ENCODE data around the gene WDR43. TPM values are rescaled to one million over a fixed set of nuclear protein-coding genes. Genes with fewer than 3 reads are reported as not detected.
A peak's percentile ranks its signal among the peaks of the same experiment; 100 is the strongest.

Gene WDR43
- total RNA-seq, 2 experiments from 2014 or later: 62.4 to 73.2 TPM

DNA sequence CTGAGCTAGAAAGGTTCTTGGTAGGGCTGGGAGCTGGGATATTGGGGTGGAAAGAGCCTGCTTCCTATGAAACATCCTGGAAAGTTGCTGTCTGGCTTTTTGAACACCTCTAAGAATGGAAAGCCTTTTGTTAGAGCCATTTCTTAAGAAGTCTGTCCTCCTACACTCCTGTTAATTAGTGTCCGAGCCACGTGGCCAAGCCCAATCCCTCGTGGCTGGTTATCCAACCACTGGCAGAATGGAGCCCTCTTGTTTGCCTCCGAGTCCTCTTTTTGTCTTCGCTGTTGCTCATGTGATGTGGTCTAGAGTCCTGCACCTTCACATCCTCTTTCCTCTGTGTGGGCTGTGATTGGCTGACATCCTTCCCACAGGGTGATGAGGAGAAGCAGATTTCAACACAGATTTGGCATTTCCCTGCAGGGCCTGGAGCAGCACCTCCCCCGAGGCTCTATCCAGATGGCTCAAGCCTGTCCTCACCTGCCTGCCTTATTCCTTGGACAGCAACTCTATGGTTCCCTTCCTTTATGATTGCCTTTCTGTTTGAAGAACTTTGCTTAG, 78.4 kb downstream of the WDR43 start:
- peak in 4 of 14 experiments; percentile 6 to 42 (median 28) for DNase-seq
- POLR2A ChIA-PET: interaction anchor here (0.5 kb wide), 1 partner anchor 74 kb away, joined by 3 read pairs; no protein-coding TSS in a partner anchor
- H3K4me3 ChIP-seq (ENCODE audit: low read length): no peak overlapping the region
- H3K27me3 ChIP-seq (ENCODE audit: control insufficient read depth in 1 of 2, insufficient read depth in 2 of 2, low read length in 2 of 2): no peaks in the 10 kb centered on the region
- H3K4me1 ChIP-seq (ENCODE audit: insufficient read depth, low read length): peaks cover 8% of the 10 kb centered on the region
- no peaks in the 10 kb centered on the region for H3K36me3 Mint-ChIP-seq (ENCODE audit: low read depth)
- no peak overlapping the region for H3K4me3 Mint-ChIP-seq
- CTCF ChIA-PET: no interaction called here
- peaks cover 8% of the 10 kb centered on the region for H3K4me1 Mint-ChIP-seq (ENCODE audit: low read depth)
- no peaks in the 10 kb centered on the region for H3K9me3 ChIP-seq (ENCODE audit: control insufficient read depth in 1 of 2, insufficient read depth in 1 of 2, low read length in 2 of 2)
- no peaks in the 10 kb centered on the region for H3K36me3 ChIP-seq (ENCODE audit: insufficient read depth, low read length)
- peak; percentile 34 for ATAC-seq (ENCODE audit: poor library complexity)
- H3K9me3 Mint-ChIP-seq: no peaks in the 10 kb centered on the region
- intact Hi-C loops (cut with DNase I, micrococcal nuclease): no loop called here
- H3K27ac Mint-ChIP-seq: no peak overlapping the region
- TF ChIP-seq, protein P1, sequence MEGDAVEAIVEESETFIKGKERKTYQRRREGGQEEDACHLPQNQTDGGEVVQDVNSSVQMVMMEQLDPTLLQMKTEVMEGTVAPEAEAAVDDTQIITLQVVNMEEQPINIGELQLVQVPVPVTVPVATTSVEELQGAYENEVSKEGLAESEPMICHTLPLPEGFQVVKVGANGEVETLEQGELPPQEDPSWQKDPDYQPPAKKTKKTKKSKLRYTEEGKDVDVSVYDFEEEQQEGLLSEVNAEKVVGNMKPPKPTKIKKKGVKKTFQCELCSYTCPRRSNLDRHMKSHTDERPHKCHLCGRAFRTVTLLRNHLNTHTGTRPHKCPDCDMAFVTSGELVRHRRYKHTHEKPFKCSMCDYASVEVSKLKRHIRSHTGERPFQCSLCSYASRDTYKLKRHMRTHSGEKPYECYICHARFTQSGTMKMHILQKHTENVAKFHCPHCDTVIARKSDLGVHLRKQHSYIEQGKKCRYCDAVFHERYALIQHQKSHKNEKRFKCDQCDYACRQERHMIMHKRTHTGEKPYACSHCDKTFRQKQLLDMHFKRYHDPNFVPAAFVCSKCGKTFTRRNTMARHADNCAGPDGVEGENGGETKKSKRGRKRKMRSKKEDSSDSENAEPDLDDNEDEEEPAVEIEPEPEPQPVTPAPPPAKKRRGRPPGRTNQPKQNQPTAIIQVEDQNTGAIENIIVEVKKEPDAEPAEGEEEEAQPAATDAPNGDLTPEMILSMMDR (IDR thresholded peaks at IDR 0.05): no peak
- H3K27me3 Mint-ChIP-seq: no peaks in the 10 kb centered on the region
- H3K27ac ChIP-seq (ENCODE audit: low read depth in 1 of 2, low read length in 2 of 2): no peak overlapping the region

DNA sequence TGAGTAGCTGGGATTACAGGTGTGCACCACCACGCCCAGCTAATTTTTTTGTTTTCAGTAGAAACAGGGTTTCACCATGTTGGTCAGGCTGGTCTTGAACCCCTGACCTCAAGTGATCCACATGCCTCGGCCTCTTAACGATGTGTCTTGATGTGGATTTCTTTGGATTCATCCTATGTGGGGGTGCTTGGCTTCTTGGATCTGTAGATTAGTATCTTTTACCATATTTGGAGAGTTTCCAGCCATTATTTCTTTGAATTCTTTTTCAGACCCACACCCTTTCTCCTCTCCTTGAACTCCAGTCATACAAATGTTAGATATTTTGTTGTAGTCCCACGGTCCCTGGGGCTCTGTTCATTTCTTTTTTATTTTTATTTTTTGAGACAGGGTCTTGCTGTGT, 79.8 kb downstream of the WDR43 start:
- no peaks in the 10 kb centered on the region for H3K27me3 ChIP-seq (ENCODE audit: control insufficient read depth in 1 of 2, insufficient read depth in 2 of 2, low read length in 2 of 2)
- DNase-seq (no peak), ATAC-seq (ENCODE audit: poor library complexity) (no peak)
- ChIA-PET POLR2A (interaction anchor here (0.7 kb wide), 1 partner anchor 142 kb away, joined by 3 read pairs; no protein-coding TSS in a partner anchor), CTCF (no interaction called here)
- H3K36me3 Mint-ChIP-seq (ENCODE audit: low read depth): no peaks in the 10 kb centered on the region
- H3K4me3 ChIP-seq (ENCODE audit: low read length): no peak overlapping the region
- no peaks in the 10 kb centered on the region for H3K9me3 ChIP-seq (ENCODE audit: control insufficient read depth in 1 of 2, insufficient read depth in 1 of 2, low read length in 2 of 2)
- H3K27ac Mint-ChIP-seq: no peak overlapping the region
- intact Hi-C loops (cut with DNase I, micrococcal nuclease): no loop called here
- H3K27me3 Mint-ChIP-seq: no peaks in the 10 kb centered on the region
- no peaks in the 10 kb centered on the region for H3K36me3 ChIP-seq (ENCODE audit: insufficient read depth, low read length)
- H3K9me3 Mint-ChIP-seq: no peaks in the 10 kb centered on the region
- peaks cover 8% of the 10 kb centered on the region for H3K4me1 Mint-ChIP-seq (ENCODE audit: low read depth)
- peaks cover 8% of the 10 kb centered on the region for H3K4me1 ChIP-seq (ENCODE audit: insufficient read depth, low read length)
- no peak overlapping the region for H3K27ac ChIP-seq (ENCODE audit: low read depth in 1 of 2, low read length in 2 of 2)
- TF ChIP-seq, protein P1 (IDR thresholded peaks at IDR 0.05): no peak
- H3K4me3 Mint-ChIP-seq: no peak overlapping the region

DNA sequence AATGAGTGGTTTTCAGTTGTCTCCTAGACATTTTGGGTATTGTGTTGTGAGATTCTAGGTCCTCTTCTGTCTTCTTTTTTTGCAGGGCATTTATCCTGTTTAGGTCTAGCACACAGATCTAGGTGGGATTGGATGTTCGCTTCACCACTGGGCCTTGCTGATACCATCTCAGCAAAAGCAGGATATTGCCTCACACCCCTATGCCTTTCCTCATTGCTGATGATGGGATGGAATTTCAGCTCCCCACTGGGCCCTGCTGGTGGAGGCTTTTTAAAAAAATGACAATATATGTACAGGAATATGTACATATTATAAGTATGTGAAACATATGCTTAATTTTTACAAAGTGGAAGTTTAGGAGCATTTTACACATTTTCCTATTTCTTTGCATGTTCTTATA, 81.2 kb downstream of the WDR43 start:
- intact Hi-C loops (cut with DNase I, micrococcal nuclease): no loop called here

More for the DNA sequence above, 81.2 kb downstream of the WDR43 start:
- ATAC-seq (ENCODE audit: poor library complexity) (no peak), DNase-seq (no peak)
- H3K9me3 Mint-ChIP-seq: no peaks in the 10 kb centered on the region
- H3K36me3 ChIP-seq (ENCODE audit: insufficient read depth, low read length): no peaks in the 10 kb centered on the region
- H3K27ac ChIP-seq (ENCODE audit: low read depth in 1 of 2, low read length in 2 of 2): no peak overlapping the region
- no peak overlapping the region for H3K4me3 ChIP-seq (ENCODE audit: low read length)
- H3K9me3 ChIP-seq (ENCODE audit: control insufficient read depth in 1 of 2, insufficient read depth in 1 of 2, low read length in 2 of 2): no peaks in the 10 kb centered on the region
- ChIA-PET POLR2A (no interaction called here), CTCF (no interaction called here)
- H3K4me3 Mint-ChIP-seq: no peak overlapping the region
- H3K36me3 Mint-ChIP-seq (ENCODE audit: low read depth): no peaks in the 10 kb centered on the region
- H3K27me3 Mint-ChIP-seq: no peaks in the 10 kb centered on the region
- no peaks in the 10 kb centered on the region for H3K27me3 ChIP-seq (ENCODE audit: control insufficient read depth in 1 of 2, insufficient read depth in 2 of 2, low read length in 2 of 2)
- no peak overlapping the region for H3K27ac Mint-ChIP-seq
- TF ChIP-seq, protein P1 (IDR thresholded peaks at IDR 0.05): no peak
- peaks cover 8% of the 10 kb centered on the region for H3K4me1 ChIP-seq (ENCODE audit: insufficient read depth, low read length)
- H3K4me1 Mint-ChIP-seq (ENCODE audit: low read depth): peaks cover 8% of the 10 kb centered on the region
